Kidney (tissue), 22 donors: ENCODE data around the gene DNAJA1. TPM values are rescaled to one million over a fixed set of nuclear protein-coding genes. Genes with fewer than 3 reads are reported as not detected.
A peak's percentile ranks its signal among the peaks of the same experiment; 100 is the strongest.

Experiments
- DNase-seq, 5 donors: peaks; one replicate each; pipeline ENCODE4 v3.0.0-alpha.2; 2013 to 2020
- FAIRE-seq: peaks from 2 replicates; lab custom pipeline; 2012; peaks lifted over from hg19 to GRCh38; lab: Jason Lieb, UNC
- H3K27ac ChIP-seq, 2 donors: one replicate each; pipeline ENCODE4 v1.7.0; 2013; ENCODE audit warnings: low read depth in 2 of 2, low read length in 2 of 2, inconsistent platforms in 1 of 2
- H3K27me3 ChIP-seq: one replicate; pipeline ENCODE4 v1.7.1; 2013; ENCODE audit warnings: low read length, inconsistent platforms; ENCODE audit not compliant: control insufficient read depth, insufficient read depth
- H3K36me3 ChIP-seq, 3 donors: one replicate each; pipeline versions ENCODE4 v1.7.0 to v1.7.1; 2013; ENCODE audit warnings: low read length in 3 of 3, control low read depth in 1 of 3, inconsistent platforms in 1 of 3; ENCODE audit not compliant: insufficient read depth in 3 of 3, control insufficient read depth in 2 of 3
- H3K4me1 ChIP-seq, 3 donors: one replicate each; pipeline versions ENCODE4 v1.7.0 to v1.7.1; 2013; ENCODE audit warnings: low read length in 3 of 3, inconsistent platforms in 1 of 3, low read depth in 1 of 3; ENCODE audit not compliant: control insufficient read depth in 2 of 3, insufficient read depth in 2 of 3
- H3K4me3 ChIP-seq, 3 donors: one replicate each; pipeline versions ENCODE4 v1.7.0 to v1.8.1; 2013; ENCODE audit warnings: low read length in 3 of 3, control low read depth in 1 of 3, inconsistent platforms in 1 of 3
- H3K9ac ChIP-seq, 3 donors: one replicate each; pipeline versions ENCODE4 v1.7.0 to v1.7.1; 2013; ENCODE audit warnings: low read length in 3 of 3, control low read depth in 1 of 3, inconsistent platforms in 1 of 3
- H3K9me3 ChIP-seq, 3 donors: one replicate each; pipeline versions ENCODE4 v1.7.0 to v1.7.1; 2013; ENCODE audit warnings: low read length in 3 of 3, control low read depth in 1 of 3, inconsistent platforms in 1 of 3; ENCODE audit not compliant: control insufficient read depth in 2 of 3, insufficient read depth in 1 of 3
- intact Hi-C: fragments of 100-400 bp; cut with DNase I; formaldehyde crosslinking; loops from one replicate; pipeline ENCODE4 v1.11.1; 2022
- long read RNA-seq, 10 donors: library from polyadenylated mRNA in 1 of 10; unstranded in 1 of 10; transcript quantifications; one replicate each; pipeline ENCODE4 v2.0.0 and lab custom pipeline, GENCODE V29; 2021 to 2026
- polyA plus RNA-seq: library from polyadenylated mRNA; stranded (reverse); fragments of 350-450 nt; fragmentation: Illumina TruSeq; extraction: RNeasy Lipid Tissue Mini Kit (QIAGEN cat#74804); gene quantifications from one replicate; pipeline ENCODE4 v1.2.3, GENCODE V29; 2014; ENCODE audit warnings: low read depth, low replicate concordance; ENCODE audit not compliant: insufficient read depth
- total RNA-seq: library from RNA; stranded (reverse); fragmentation: NEBNext Ultra II Directional; extraction: Animal tissue kit (Norgen Biotek cat#: 25700); gene quantifications from one replicate; pipeline ENCODE4 v1.2.1, GENCODE V29; 2021
- TF ChIP-seq, protein P1 (sequence below): IDR thresholded peaks from 3 replicates; pipeline ENCODE4 v1.5.1; 2012; ENCODE audit warnings: mild to moderate bottlenecking, moderate library complexity, borderline replicate concordance; ENCODE audit not compliant: insufficient read depth; ENCODE audit errors: extremely low read depth
- donor health status: control.
- donor health status: control.
- donor health status: control.
- donor health status: control.
- donor health status: control.
- donor health status: DM: yes; HTN: yes; CAD: no.
- donor health status: Normal renal cell carcinoma (clear cell type).

The DNAJA1 gene
- 105 TPM for total RNA-seq
- polyA plus RNA-seq: 132 TPM
- long read RNA-seq, donor 1, transcript DNAJA1-201 (9 exons, 2,381 nt): major isoform, 34 of 112 reads
- long read RNA-seq, donor 1, partial matches to known transcripts: 78 of 112 reads
- long read RNA-seq, donor 1, other reads (novel, unspliced or antisense): 0 of 112 reads
- long read RNA-seq, donor 2, transcript DNAJA1-201 (9 exons, 2,381 nt): major isoform, 59 of 187 reads
- long read RNA-seq, donor 2, partial matches to known transcripts: 128 of 187 reads
- long read RNA-seq, donor 2, other reads (novel, unspliced or antisense): 0 of 187 reads
- long read RNA-seq, donor 3, transcript DNAJA1-201 (9 exons, 2,381 nt): major isoform, 81 of 322 reads
- long read RNA-seq, donor 3, partial matches to known transcripts: 241 of 322 reads
- long read RNA-seq, donor 3, other reads (novel, unspliced or antisense): 0 of 322 reads
- long read RNA-seq, donor 4, transcript DNAJA1-201 (9 exons, 2,381 nt): major isoform, 115 of 225 reads
- long read RNA-seq, donor 4, partial matches to known transcripts: 96 of 225 reads
- long read RNA-seq, donor 4, other reads (novel, unspliced or antisense): 14 of 225 reads
- long read RNA-seq, donor 5, transcript DNAJA1-201 (9 exons, 2,381 nt): major isoform, 9 of 9 reads
- long read RNA-seq, donor 5, partial matches to known transcripts: 0 of 9 reads
- long read RNA-seq, donor 5, other reads (novel, unspliced or antisense): 0 of 9 reads
- long read RNA-seq, donor 6, transcript DNAJA1-201 (9 exons, 2,381 nt): major isoform, 130 of 416 reads
- long read RNA-seq, donor 6, partial matches to known transcripts: 280 of 416 reads
- long read RNA-seq, donor 6, other reads (novel, unspliced or antisense): 6 of 416 reads
- long read RNA-seq, donor 7, transcript DNAJA1-201 (9 exons, 2,381 nt): major isoform, 154 of 166 reads
- long read RNA-seq, donor 7, partial matches to known transcripts: 5 of 166 reads
- long read RNA-seq, donor 7, other reads (novel, unspliced or antisense): 7 of 166 reads
- long read RNA-seq, donor 8, transcript DNAJA1-201 (9 exons, 2,381 nt): major isoform, 36 of 136 reads
- long read RNA-seq, donor 8, partial matches to known transcripts: 100 of 136 reads
- long read RNA-seq, donor 8, other reads (novel, unspliced or antisense): 0 of 136 reads
- long read RNA-seq, donor 9, transcript DNAJA1-201 (9 exons, 2,381 nt): major isoform, 26 of 81 reads
- long read RNA-seq, donor 9, partial matches to known transcripts: 55 of 81 reads
- long read RNA-seq, donor 9, other reads (novel, unspliced or antisense): 0 of 81 reads
- long read RNA-seq, donor 10, transcript DNAJA1-201 (9 exons, 2,381 nt): major isoform, 34 of 148 reads
- long read RNA-seq, donor 10, partial matches to known transcripts: 114 of 148 reads
- long read RNA-seq, donor 10, other reads (novel, unspliced or antisense): 0 of 148 reads

DNA sequence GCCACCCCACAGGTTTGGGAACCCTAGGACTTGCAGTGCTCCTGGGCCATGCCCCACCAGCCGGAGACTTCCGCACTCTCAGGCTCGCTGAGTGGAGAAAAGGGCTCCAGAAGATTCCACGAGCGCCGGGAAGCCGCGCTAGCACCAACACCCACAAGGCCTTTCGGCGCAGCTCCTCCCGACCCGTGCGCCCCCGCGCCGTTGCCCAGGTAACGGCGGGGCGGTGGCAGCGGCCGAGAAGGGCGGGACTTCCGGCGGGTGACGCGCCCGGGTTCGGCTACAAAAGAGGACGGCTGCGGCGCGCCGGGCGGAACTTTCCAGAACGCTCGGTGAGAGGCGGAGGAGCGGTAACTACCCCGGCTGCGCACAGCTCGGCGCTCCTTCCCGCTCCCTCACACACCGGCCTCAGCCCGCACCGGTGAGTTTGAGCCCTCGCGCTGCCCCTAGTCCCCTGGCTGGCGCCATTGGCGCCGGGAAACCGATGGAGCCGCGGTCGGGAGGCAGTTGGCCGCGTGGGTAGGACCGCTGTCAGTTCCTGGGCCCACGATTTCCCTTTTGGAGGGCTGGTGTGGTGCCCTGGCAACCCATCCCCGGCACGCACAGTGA, at the start of gene DNAJA1:
Gene DNAJA1 (plus strand): TSS at position 308 of the 606 bp plus-strand sequence. CDS start 1,212 bp downstream, outside the sequence.
- Histone ChIP-seq H3K27ac (peak within 1 kb of the TSS; percentile 100), H3K27me3 (no peaks in the 10 kb centered on the region), H3K4me1 (peaks cover 0 to 19% (median 19%) of the 10 kb centered on the region in 3 donors), H3K9ac (peak within 1 kb of the TSS; percentile 88 to 100 (median 99)), H3K9me3 (no peaks in the 10 kb centered on the region), H3K36me3 (peaks cover 3 to 10% (median 6%) of the 10 kb centered on the region in 3 donors), H3K4me3 (peak within 1 kb of the TSS; percentile 92 to 95 (median 94))
- TF ChIP-seq, protein P1, sequence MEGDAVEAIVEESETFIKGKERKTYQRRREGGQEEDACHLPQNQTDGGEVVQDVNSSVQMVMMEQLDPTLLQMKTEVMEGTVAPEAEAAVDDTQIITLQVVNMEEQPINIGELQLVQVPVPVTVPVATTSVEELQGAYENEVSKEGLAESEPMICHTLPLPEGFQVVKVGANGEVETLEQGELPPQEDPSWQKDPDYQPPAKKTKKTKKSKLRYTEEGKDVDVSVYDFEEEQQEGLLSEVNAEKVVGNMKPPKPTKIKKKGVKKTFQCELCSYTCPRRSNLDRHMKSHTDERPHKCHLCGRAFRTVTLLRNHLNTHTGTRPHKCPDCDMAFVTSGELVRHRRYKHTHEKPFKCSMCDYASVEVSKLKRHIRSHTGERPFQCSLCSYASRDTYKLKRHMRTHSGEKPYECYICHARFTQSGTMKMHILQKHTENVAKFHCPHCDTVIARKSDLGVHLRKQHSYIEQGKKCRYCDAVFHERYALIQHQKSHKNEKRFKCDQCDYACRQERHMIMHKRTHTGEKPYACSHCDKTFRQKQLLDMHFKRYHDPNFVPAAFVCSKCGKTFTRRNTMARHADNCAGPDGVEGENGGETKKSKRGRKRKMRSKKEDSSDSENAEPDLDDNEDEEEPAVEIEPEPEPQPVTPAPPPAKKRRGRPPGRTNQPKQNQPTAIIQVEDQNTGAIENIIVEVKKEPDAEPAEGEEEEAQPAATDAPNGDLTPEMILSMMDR: no peak
- intact Hi-C loops: no loop called here
- no peak for FAIRE-seq
- DNase-seq: peak; percentile 95 to 98 (median 97)

DNA sequence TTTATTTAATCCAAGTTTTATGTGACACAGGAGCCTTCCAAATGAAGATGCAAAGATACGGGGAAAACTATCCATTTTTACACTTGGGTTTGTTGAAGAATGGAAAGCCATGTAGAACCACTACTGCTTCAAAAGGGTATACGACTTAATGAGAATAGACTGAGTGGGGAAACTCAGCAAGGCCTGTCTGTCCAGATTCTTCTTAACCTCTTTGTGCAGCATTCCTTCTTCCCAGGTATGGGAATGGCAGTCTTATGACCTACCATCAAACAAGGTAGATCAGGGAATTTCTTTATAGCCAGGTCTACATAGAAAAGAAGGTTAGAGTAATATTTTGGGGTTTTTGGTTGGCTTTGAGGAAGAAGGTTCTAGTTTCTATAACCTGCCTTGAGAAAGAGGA, 47.0 kb upstream of the DNAJA1 start:
- Histone ChIP-seq H3K9me3 (no peaks in the 10 kb centered on the region), H3K27me3 (no peaks in the 10 kb centered on the region), H3K4me1 (no peaks in the 10 kb centered on the region), H3K36me3 (peaks cover 10 to 24% (median 24%) of the 10 kb centered on the region in 3 donors), H3K4me3 (no peak overlapping the region), H3K27ac (no peak overlapping the region), H3K9ac (no peak overlapping the region)
- no peak for FAIRE-seq
- intact Hi-C loops: loop anchor here (10.0 kb wide), 1 partner anchor 603 kb away; no protein-coding TSS in a partner anchor
- DNase-seq: no peak
- TF ChIP-seq, protein P1: no peak

GRCh38 chr9:32986971-32987370, 38.1 kb upstream of the DNAJA1 start:
- DNase-seq: no peak
- H3K4me1 ChIP-seq: no peaks in the 10 kb centered on the region
- H3K27ac ChIP-seq: no peak overlapping the region
- peaks cover 8 to 46% (median 40%) of the 10 kb centered on the region in 3 donors for H3K36me3 ChIP-seq
- H3K27me3 ChIP-seq: no peaks in the 10 kb centered on the region
- intact Hi-C loops: no loop called here
- TF ChIP-seq, protein P1: no peak
- no peaks in the 10 kb centered on the region for H3K9me3 ChIP-seq
- H3K9ac ChIP-seq: no peak overlapping the region
- FAIRE-seq: no peak
- no peak overlapping the region for H3K4me3 ChIP-seq
